Activated CD8-positive, alpha-beta memory T cell treated with anti-CD3 and anti-CD28 coated beads for 48 hours (primary cell): Measurements from ENCODE around the gene GNG3.

Source experiments
- DNase-seq, 3 experiments: peaks; one replicate each; pipeline ENCODE4 v3.0.0-alpha.2; 2020; ENCODE audit warnings: low read depth in 2 of 3, low spot score in 2 of 3

Gene GNG3

GRCh38 chr11:62755086-62755615, 47.7 kb downstream of the GNG3 start:
- no peak for DNase-seq

GRCh38 chr11:62757846-62758788, 50.6 kb downstream of the GNG3 start:
- DNase-seq: no peak
